GM21737 (cell line): ENCODE results near the gene CBY1.

Experiments
- ATAC-seq: cut with Tn5 transposase; IDR thresholded peaks from one replicate; pipeline ENCODE4 v1.9.1; 2021; ENCODE audit warnings: mild to moderate bottlenecking, moderate library complexity; ENCODE audit not compliant: unreplicated experiment

CBY1 gene

GRCh38 chr22:38700789-38701628 lies 44.6 kb downstream of the CBY1 start, which contains the start of gene JOSD1:
Gene JOSD1 (minus strand): TSS chr22:38700943. CDS start chr22:38699987, 956 bp downstream.
- peak; percentile 39 for ATAC-seq

GRCh38 chr22:38704654-38705234 lies 48.3 kb downstream of the CBY1 start:
- ATAC-seq: no peak

GRCh38 chr22:38705235-38706100 lies 49.0 kb downstream of the CBY1 start, which contains the start of gene GTPBP1:
Gene GTPBP1 (plus strand): TSS chr22:38705944. CDS start chr22:38705956, 12 bp downstream.
- ATAC-seq: peak; percentile 66

GRCh38 chr22:38706101-38706900 lies 49.9 kb downstream of the CBY1 start:
- no peak for ATAC-seq

GRCh38 chr22:38706901-38707195 lies 50.4 kb downstream of the CBY1 start:
- no peak for ATAC-seq

GRCh38 chr22:38707346-38707745 lies 50.9 kb downstream of the CBY1 start:
- ATAC-seq: no peak

- no peak for ATAC-seq
Observed at GRCh38 chr22:38707984-38708383, 51.5 kb downstream of the CBY1 start.

GRCh38 chr22:38709306-38709705 lies 52.9 kb downstream of the CBY1 start:
- ATAC-seq: no peak

GRCh38 chr22:38710351-38710750 lies 53.9 kb downstream of the CBY1 start:
- ATAC-seq: no peak

- no peak for ATAC-seq
Observed at GRCh38 chr22:38710866-38711265, 54.4 kb downstream of the CBY1 start.

- ATAC-seq: no peak
Observed at GRCh38 chr22:38712486-38713207, 56.2 kb downstream of the CBY1 start.

GRCh38 chr22:38713921-38714320 lies 57.5 kb downstream of the CBY1 start:
- no peak for ATAC-seq

- ATAC-seq: no peak
Observed at GRCh38 chr22:38715176-38715764, 58.8 kb downstream of the CBY1 start.

- no peak for ATAC-seq
Observed at GRCh38 chr22:38715852-38716251, 59.4 kb downstream of the CBY1 start.

- ATAC-seq: no peak
Observed at GRCh38 chr22:38716271-38716670, 59.8 kb downstream of the CBY1 start.

GRCh38 chr22:38716826-38717225 lies 60.4 kb downstream of the CBY1 start:
- no peak for ATAC-seq

GRCh38 chr22:38717244-38717643 lies 60.8 kb downstream of the CBY1 start:
- ATAC-seq: no peak

GRCh38 chr22:38718414-38718813 lies 62.0 kb downstream of the CBY1 start:
- ATAC-seq: no peak

- ATAC-seq: no peak
Observed at GRCh38 chr22:38719196-38719595, 62.8 kb downstream of the CBY1 start.

GRCh38 chr22:38720350-38720749 lies 63.9 kb downstream of the CBY1 start:
- no peak for ATAC-seq
